C4-2B (cell line): ENCODE measurements around the gene HPS4.

Experiments
- CTCF ChIP-seq: fragments of 450-650 bp; conservative IDR thresholded peaks from 2 replicates; pipeline ENCODE4 v1.5.1; 2017; ENCODE audit warnings: mild to moderate bottlenecking
- ZFX ChIP-seq: fragments of 450-650 bp; IDR thresholded peaks from 2 replicates; pipeline ENCODE4 v1.6.1; 2017

GRCh38 chr22:26477341-26477731, 6.2 kb downstream of the HPS4 start:
- TF ChIP-seq CTCF (no peak), ZFX (no peak)
